Ecto neural progenitor cell (in vitro differentiated cells): ENCODE results near the gene ARHGAP4.

Experiments
- DNase-seq: peaks from one replicate; pipeline ENCODE4 v3.0.0-alpha.2; 2018; ENCODE audit warnings: low spot score

The ARHGAP4 gene

DNA sequence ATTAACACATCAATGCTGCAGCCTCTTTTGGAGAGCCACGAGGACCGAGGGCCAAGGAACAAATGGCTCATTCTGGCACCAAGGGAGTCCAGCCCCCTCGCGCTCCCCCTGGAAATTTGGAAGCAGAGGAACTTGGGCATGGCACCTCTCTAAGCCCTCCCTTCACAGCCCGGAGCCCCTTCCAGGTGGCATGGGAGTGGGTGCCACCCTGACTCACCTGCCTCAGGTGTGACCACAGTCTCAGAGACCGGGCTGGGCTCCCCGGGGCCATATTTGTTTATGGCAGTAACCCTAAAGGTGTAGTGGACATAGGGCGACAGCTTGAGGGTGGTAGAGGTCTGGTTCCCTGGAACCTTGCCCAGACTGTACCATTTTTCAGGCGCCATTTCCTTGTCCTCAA is 58.9 kb downstream of the ARHGAP4 start:
- DNase-seq: no peak

DNA sequence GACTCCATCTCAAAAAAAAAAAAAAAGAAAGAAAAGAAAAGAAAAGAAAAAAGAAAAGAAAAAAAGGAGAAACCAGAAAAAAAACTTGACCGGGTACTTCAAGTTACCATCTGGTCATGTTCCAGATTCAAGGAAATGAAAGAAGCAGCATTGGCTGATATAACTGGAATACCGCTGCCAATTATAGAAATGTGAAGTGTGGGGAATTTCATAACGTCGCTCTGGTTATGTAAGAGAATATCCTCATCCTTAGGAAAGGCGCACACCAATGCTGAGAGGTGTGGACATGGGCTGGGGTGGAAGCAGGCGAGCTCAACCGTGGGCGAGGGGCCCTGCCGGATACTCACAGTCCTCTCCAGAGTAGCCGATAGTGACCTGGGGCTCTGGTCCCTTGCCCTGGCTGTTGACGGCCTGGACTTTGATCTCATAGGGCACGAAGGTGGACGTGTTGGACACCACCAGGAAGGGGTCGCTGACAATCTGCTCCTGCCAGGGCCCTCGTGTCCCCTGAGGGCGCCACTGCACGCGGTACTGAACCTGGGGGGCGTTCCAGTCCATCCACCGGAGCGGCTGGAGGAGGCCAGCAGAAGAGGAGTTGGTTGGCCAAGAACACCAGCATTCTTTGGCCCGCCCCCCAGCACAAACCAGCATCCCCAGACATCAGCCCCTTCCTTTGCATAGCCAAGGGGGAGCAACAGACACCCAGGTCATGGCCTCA is 59.6 kb downstream of the ARHGAP4 start:
- DNase-seq: no peak

DNA sequence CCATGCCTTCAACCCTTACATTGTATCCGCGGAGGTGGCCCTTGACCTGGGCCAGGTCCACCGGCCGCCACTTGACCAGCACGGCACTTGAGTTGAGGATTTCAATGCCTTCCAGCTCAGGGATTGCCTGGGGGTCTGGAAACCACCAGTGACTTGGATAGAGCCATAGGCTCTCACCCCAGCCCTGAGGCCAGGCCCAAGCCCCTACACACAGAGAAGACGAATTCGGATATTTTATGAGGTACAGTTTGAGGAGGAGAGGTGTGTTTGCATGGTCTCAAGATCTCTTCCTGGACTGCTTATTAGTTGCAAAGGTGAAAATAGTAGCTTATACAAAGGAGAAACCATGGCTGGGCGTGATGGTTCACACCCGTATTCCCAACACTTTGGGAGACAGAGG is 60.4 kb downstream of the ARHGAP4 start:
- no peak for DNase-seq

DNA sequence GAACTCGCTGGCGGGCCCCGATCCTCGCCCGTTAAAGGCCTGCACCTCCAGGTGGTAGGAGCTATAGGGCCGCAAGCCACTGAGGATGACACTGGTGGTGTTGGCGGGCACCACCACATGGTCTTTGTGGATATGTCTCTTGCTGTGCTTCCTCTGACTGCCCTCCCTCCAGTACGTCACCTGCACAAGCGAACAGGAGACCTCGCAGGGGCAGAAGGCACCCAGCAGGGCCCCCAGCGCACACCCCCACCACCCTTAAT is 60.8 kb downstream of the ARHGAP4 start:
- no peak for DNase-seq

DNA sequence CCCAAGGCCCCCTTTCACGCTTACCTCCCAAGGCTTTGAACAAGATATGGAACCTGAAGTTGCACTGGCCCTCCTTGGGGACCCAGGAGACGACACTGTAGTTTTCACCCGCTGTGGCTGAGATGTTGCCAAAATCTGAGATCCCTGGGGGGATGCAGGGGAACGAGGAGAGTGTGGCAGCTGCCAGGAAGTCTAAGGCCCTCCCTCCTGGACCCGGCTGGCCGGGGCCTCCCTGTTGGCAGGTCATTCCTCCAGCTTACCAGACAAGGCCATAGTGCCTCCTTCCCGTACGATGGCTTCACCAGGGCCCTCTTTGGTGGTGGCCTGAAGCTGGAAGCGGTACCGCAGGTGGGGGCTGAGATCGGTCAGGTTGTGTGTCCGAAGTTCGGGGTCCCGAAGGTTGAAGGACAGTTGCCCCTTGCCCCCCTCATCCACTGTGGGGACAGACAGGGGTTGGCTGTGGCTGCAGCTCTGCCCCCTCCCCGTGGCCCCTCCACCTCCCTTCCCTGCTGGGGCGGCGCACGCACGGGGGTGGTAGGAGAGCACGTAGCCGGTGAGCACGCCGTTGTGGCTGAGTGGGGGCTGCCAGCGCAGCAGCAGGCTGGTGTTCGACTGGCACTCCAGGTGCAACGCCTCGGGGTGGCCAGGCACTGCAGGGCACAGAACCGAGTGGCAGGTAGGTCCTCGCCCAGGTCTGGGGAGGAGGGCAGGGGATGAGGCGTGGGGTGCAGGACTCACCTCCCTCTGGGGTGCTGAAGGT is 61.3 kb downstream of the ARHGAP4 start:
- DNase-seq: no peak

DNA sequence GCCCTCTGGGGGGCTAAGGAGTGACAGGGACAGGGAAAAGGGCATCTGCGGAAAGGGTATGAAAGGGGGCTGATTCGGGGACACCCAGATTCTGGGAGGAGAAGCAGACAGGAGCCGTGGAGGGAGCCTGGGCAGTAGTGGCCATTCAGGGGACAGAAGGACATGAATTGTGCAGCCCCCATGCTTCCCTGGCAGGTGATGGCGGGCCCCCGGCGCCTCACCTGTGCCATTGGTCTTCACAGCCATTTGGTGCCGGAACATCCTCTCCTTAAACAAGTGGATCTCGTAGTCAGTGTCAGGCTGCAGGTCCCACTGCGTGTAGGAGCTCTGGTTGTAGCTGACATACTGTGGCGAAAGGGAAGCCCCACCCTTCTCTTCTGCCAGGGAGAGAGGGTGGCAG is 62.0 kb downstream of the ARHGAP4 start:
- DNase-seq: no peak

DNA sequence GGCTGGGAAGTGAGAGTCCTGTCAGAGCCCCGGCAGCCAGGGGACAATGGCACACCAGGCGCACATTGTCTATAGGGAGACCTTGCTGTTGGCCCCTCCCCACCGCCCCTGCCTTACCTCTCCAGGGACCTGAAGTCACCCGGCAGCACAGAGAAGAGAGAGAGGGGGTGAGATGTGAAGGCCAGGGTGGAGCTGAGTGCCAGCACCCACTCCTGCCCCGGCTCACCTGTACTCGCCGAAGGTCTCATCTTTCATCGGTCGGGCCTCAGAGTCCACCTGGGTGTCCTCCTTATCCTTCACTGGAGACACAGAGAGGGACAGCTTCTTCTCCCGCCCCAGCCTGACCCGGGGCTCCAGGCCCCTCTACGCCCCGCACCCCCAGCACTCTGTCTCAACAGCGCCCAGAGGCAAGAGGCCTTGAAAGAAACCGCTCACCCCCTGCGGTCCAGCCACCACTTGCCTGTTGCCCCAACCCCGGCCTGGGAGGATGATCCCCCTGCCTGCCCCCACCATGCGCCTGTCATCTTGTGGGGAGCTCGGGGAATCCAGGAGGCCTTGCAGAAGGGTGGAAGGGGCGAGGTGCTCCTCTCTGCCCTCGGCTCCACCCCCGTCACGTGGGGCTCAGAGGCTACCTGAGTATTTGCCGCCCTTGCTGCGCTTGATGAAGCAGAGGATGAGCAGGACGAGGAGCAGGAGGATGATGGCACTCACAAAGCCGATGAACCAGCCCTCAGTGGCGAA is 62.6 kb downstream of the ARHGAP4 start:
- DNase-seq: no peak

DNA sequence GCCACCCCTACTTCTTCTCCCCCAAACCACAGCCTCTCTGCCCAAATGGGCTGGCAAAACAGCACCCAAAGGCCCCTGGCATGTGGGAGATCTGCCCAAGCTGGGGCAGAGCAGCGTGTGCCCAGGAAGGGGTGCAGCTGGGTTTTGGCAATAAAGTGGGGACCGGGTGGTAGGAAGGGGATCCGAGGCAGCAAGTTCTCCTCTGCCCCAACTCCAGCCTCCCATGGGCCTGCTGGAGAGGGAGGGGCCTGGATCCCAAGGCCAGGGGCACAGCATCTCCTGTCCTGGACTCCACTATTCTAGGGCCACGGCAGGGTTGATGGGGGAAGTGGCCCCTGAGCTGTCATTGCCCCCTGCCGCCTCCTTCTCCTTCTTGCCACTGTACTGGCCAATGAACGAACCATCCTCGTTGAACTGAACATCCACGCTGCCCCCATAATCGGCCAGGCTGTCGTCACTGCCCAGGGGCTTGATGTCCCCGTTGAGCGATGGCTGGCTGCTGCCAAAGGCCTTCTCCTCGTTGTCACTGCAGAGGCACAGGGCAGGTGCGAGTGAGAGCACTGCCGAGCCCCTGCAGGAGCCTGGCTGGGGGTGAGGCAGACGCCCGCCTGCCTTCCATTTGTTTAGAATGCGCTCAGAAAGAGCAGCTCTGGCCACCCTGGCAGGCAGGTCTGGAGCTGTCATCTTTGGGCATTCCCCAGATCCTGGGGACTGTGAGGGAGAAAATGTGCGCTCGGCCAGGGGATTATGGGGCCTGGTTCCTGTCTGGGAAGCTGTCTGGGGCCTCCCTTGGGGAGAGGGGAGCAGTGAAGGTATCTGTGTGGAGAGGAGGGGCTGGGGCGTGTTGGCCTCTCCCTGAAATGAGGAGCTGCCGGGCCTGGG is 63.5 kb downstream of the ARHGAP4 start:
- no peak for DNase-seq

DNA sequence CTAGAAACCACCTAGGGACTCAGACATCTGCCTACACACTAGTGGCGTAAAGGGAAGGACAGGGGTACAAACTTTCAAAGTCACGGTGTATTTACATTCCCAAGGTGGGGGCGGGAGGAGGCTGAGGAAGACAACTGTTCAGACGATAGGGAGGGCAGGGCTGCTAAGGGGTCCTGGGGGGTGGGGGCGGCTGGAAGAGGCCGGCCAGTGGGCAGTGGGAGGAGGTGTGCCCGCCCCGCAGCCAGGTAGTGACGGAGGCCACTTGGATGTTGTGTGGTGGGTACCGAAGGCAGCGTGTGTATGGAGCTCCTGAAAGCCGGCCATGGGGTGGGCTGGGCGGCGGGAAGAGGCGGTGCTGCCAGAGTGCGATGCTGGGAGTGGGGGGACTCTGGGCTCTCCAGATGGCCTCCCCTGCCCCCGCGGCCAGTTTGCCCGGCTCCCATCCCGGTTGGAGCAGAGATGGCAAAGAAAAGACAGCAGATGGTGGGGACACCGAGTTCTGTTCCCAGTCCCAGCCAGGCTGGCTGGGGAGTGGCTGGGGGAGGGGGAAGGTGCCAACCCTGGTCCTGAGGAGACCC is 64.2 kb downstream of the ARHGAP4 start:
- DNase-seq: no peak

DNA sequence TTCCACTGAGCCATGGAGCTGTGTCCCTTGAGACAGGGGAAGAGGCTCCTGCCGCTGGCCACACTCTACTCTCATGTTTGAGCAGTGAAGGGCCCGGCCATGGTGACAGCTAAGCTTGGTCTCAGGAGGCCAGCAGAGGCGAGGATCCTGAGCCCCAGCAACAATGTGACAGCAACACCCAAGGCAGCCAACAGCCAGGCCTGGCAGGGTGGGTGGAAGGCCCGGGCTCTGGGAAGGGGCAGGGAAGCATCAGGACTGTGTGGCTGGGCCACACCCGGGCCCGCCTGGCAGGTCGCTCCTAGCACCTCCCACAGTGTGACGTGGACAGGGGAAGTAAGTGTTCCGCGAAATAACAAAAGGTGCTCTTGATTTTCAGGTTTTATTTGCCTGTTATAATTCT is 64.9 kb downstream of the ARHGAP4 start:
- DNase-seq: no peak
